HG03066 (cell line): ENCODE results near the gene PPP1R7.
"Not testable (repeated sequence)": the region's sequence is repeated elsewhere in the genome, so short reads cannot be mapped to it uniquely, and the experiment has no call there.

Experiments
- ATAC-seq: cut with Tn5 transposase; IDR thresholded peaks from one replicate; pipeline ENCODE4 v1.9.1; 2021; ENCODE audit warnings: low read depth; ENCODE audit not compliant: unreplicated experiment

Gene PPP1R7

GRCh38 chr2:241149925-241150659, at the start of gene PPP1R7:
Gene PPP1R7, plus strand, starts transcription at chr2:241150467. Its CDS starts 29 bp downstream, at chr2:241150496.
- peak; percentile 64 for ATAC-seq

- ATAC-seq: peak; percentile 91
These were observed 47.9 kb upstream of the PPP1R7 start, which contains the start of gene MTERF4 for GRCh38 chr2:241102239-241102803. Gene MTERF4, minus strand, starts transcription at chr2:241102287. Its CDS starts 14 bp downstream, at chr2:241102273.

GRCh38 chr2:241103176-241103595, 47.1 kb upstream of the PPP1R7 start:
- ATAC-seq: no peak

DNA sequence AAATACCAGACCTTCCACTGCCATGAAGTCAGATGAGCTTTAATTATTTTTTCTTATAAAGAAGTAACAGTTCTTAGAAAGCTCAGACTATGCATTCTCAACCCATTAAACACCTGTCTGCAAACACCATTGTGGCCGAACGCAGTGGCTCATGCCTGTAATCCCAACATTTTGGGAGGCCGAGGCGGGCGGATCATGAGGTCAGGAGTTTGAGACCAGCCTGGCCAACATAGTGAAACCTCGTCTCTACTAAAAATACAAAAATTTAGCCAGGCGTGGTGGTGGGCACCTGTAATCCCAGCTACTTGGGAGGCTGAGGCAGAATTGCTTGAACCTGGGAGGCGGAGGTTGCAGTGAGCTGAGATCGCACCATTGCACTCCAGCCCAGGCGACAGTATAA, 45.7 kb upstream of the PPP1R7 start:
- ATAC-seq: not testable (repeated sequence)

- ATAC-seq: no peak
These were observed 44.6 kb upstream of the PPP1R7 start for GRCh38 chr2:241105641-241106040.

- ATAC-seq: no peak
These were observed 43.1 kb upstream of the PPP1R7 start for GRCh38 chr2:241107031-241107783.

GRCh38 chr2:241108271-241109209, 41.7 kb upstream of the PPP1R7 start:
- no peak for ATAC-seq

DNA sequence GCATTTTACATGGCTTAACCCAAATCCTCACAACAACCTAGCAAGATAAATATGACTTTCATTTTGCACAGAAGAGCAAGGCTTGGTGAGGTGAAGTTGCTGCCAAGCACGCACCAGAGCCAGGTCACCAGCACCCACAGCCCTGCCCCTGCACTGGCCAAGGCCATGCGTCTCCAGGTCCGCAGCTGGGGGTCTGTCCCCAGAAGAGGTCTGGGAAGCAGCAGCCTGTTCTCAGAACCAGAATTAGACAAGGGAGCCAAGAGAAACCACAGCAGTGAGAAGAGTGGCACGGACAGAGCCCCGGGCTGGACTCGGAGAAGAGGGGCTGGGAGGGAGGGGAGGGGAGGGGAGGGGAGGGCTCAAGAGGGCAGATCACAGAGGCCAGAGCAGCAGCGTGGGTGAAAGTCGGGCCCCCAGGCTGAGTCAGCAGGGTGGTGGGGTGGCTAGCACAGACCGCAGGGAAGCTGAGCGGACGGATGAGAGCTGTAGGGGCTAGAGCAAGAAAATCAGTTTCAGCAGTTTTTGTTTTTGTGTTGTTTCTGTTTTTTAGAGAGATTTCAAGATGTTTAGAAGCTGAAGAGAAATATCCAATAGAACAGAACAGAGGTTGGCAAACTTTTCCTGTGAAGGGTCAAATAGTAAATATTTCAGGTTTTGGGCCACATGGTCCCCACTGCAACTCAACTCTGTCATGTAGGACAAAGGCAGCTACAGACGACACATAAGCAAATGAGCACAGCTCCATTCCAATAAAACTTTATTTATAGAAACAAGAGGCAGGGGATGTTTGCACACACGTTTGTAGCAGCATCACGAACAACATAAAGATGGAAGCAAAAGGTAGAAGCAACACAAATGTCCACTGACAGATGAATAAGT, 40.8 kb upstream of the PPP1R7 start:
- ATAC-seq: no peak

GRCh38 chr2:241110089-241110606, 40.1 kb upstream of the PPP1R7 start:
- no peak for ATAC-seq

- peak; percentile 45 for ATAC-seq
These were observed 39.4 kb upstream of the PPP1R7 start for GRCh38 chr2:241110607-241111439.

GRCh38 chr2:241111440-241111805, 38.8 kb upstream of the PPP1R7 start:
- peak; percentile 41 for ATAC-seq

DNA sequence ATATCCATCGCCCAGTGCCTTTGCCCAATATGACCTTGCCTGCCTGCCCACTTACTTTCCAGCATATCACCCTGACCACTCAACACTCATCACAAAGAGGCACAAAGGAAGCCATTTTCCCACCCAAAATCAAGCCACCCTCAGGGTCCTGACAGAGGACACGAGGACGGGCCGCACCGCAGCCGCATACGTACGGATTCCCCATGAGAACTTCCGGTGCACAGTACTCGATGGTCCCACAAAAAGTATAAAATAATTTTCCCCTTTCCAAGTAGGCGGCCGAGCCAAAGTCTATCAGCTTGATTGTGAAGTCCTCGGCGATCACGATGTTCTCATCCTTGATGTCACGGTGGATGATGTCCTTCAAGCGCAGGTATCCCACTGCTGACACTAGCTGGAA, 38.2 kb upstream of the PPP1R7 start:
- ATAC-seq: no peak

DNA sequence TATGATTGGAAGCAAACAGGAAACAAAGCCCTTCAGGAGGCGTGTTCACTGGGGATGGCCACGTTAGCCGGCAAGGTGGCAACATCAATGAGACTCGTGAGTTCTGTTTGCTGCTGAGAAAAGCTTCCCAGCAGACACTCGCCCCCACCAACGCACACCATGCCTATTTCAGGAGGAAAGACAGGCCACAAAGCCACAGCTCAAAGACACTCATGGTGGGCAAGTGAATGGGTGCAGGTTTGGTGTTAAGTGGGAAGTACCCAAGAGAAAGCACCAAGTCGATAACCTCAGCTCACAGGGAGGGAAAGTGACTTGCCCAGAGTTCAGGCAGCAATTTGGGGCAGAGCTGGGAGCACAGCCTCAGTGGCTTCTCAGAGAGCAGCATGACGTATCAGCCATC, 37.7 kb upstream of the PPP1R7 start:
- no peak for ATAC-seq

DNA sequence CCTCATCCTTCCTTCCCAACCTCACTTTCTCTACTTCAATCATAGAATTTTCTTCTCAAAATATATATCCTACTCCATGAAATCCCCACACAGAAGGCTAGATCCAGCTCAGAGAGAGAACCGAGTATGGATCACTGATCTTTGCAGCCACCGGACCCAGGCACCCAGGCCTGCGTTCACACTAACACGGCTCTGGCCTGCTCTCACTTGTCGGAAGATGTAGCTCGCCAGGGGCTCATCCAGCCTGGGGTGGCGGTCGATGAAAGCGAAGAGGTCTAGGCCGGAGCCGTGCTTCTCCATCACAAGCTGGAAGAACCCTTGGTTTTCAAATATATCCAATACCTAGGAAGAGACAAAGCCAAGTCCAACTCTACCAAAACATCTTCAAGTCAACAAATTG, 35.4 kb upstream of the PPP1R7 start:
- ATAC-seq: no peak

DNA sequence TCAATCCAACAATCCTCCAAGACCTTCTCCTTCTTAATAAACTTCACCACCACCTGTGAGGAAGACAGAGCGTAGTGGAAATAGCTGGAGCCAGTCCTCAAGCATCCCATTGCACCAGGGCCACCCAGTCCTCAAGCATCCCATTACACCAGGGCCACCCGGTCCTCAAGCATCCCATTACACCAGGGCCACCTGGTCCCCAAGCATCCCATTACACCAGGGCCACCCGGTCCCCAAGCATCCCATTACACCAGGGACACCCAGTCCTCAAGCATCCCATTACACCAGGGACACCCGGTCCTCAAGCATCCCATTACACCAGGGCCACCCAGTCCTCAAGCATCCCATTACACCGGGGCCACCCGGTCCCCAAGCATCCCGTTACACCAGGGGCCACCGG, 34.9 kb upstream of the PPP1R7 start:
- ATAC-seq: no peak

DNA sequence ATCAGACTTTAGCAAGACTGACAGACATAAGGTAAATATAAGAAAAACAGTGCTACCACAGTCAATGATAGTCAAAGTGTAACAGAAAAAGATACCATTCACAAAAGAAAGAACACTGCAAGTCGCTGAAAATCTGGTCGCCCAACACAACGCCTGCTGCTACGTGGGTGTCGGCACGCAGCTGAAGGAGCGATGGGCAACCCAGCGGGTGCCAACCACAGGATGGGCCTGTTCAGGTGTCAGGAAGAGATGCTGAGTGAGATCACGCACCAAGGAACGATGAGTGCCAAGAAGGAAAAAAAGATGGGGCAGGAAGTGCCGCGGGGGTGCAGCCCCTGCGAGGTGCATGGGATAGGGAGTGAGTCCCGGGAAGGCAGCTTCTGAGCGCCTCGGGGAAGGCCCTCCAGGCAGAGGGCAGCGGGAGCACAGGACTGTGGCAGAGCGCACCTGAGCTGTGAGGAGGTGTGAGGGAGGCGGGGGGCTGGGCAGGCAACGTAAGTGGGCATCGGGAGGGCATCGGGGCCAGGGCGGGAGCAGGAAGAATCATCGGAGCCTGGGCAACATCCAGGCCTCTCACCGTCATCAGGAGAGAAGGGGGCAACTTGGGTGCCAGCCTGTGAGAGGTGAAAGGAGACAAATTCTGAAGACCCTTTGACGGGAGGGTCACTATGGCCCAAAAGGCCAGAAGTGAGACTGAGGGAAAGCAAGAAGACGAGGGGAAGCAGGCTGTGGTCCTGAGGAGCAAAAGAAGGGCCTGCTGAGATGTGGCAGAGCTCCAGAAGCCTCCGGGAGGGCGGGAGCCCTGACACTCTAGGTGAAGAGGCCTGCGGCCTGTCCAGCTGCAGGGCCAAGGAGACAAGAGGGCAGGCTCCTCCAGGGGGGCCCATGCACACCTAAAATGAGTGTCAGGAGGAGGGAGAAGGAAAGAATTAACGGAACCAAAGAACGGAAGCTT, 33.4 kb upstream of the PPP1R7 start:
- ATAC-seq: no peak

DNA sequence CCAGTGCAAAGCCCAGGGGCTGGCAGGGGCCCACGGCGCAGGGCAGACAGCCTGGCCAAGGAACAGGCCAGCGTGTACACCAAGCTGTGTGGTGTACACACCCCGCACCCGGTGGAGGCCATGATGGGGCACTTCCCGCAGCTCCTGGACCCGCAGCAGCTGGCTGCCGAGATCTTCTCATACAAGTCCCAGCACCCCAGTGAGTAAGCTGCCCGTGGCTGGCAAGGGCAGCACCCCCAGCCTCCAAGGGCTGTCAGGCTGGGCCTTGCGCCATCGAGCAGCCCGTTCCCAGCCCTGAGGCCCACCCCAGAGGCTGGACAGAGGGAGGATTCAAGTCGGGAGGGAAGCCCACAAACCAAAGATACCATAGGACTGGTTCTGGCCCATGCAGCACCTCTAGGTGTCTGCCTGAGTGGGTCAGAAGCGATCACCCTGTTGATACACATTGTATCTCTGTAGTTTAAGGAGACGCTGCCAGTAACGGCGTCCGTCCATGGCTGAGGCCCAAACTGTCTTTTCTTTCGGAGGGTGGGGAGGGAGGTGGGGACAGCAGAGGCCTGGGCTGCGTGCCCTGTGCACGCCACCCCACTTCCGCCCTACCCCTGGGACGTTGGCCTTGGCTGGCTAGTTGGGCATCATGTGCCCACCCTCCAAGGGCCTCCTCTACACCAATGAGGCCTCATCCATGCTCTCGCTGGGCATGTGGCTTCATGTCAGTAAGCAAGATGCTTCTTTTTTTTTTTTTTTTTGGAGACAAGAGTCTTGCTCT, 31.3 kb upstream of the PPP1R7 start:
- ATAC-seq: no peak
